ENCODE measurements around the gene FIGN.

DNA sequence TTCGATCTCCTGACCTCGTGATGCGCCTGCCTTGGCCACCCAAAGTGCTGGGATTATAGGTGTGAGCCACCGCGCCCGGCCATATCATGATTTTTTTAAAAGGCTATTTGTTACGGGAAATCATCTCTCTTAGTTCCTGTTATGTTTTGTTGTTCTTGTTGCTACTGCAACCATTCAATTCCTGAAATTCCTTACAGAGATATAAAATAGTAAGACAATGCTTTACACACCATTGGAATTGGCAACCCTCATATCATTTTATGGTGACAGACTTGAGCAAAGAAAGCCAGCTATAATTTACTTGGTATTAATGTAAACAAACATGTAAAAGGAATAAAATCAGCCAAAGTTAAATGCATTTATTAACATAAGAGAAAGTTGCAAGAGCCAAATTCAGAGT lies 163.0 kb downstream of the FIGN start:
- TF ChIP-seq EZH2 (IDR thresholded peaks at IDR 0.05; ENCODE audit: borderline replicate concordance, insufficient read depth, low read length, poor library complexity, severe bottlenecking), result no peak
- TF ChIP-seq, protein P1, sequence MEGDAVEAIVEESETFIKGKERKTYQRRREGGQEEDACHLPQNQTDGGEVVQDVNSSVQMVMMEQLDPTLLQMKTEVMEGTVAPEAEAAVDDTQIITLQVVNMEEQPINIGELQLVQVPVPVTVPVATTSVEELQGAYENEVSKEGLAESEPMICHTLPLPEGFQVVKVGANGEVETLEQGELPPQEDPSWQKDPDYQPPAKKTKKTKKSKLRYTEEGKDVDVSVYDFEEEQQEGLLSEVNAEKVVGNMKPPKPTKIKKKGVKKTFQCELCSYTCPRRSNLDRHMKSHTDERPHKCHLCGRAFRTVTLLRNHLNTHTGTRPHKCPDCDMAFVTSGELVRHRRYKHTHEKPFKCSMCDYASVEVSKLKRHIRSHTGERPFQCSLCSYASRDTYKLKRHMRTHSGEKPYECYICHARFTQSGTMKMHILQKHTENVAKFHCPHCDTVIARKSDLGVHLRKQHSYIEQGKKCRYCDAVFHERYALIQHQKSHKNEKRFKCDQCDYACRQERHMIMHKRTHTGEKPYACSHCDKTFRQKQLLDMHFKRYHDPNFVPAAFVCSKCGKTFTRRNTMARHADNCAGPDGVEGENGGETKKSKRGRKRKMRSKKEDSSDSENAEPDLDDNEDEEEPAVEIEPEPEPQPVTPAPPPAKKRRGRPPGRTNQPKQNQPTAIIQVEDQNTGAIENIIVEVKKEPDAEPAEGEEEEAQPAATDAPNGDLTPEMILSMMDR (IDR thresholded peaks at IDR 0.05; ENCODE audit: poor library complexity, severe bottlenecking), result no peak
- no peak for TF ChIP-seq POLR2AphosphoS5 (IDR thresholded peaks at IDR 0.05)
- no peak for TF ChIP-seq MXI1 (conservative IDR thresholded peaks at IDR 0.05; ENCODE audit: poor library complexity, severe bottlenecking)
